H1 (cell line): ENCODE results near the gene CAMK2D.

Experiments
- ASH2L ChIP-seq: fragments of 200-600, 300-600 bp; sonication (generic); IDR thresholded peaks from one replicate; pipeline ENCODE4 v1.7.1; 2017; ENCODE audit warnings: low read length
- CHD1 ChIP-seq: IDR thresholded peaks from 2 replicates; pipeline ENCODE4 v1.6.1; 2012; ENCODE audit warnings: low read depth, low read length, improper control_type of control experiment
- CREB1 ChIP-seq: IDR thresholded peaks from 2 replicates; pipeline ENCODE4 v1.6.1; 2012; ENCODE audit warnings: inconsistent platforms
- EZH2 ChIP-seq: fragments of 200-600 bp; sonication (generic); IDR thresholded peaks from 2 replicates; pipeline ENCODE4 v1.7.1; 2012; ENCODE audit warnings: low read depth, mild to moderate bottlenecking, moderate library complexity, low read length, inconsistent platforms; ENCODE audit not compliant: severe bottlenecking
- POLR2A ChIP-seq, 2 experiments: IDR thresholded peaks; 1 replicate in 1 of 2; 2 replicates in 1 of 2; pipeline ENCODE4 v1.6.1; 2011; ENCODE audit warnings: low read depth in 2 of 2, low read length in 2 of 2, mild to moderate bottlenecking in 2 of 2; ENCODE audit errors: control extremely low read depth in 1 of 2
- POLR2AphosphoS5 ChIP-seq: IDR thresholded peaks from 2 replicates; pipeline ENCODE4 v1.6.1; 2011; ENCODE audit warnings: low read depth, low read length
- RAD21 ChIP-seq, 2 experiments: IDR thresholded peaks in 1 of 2; conservative IDR thresholded peaks in 1 of 2; 2 replicates each; pipeline ENCODE4 v1.6.1; 2011; ENCODE audit warnings: low read depth in 2 of 2, low read length in 2 of 2, improper control_type of control experiment in 1 of 2, inconsistent platforms in 1 of 2, mild to moderate bottlenecking in 1 of 2, moderate library complexity in 1 of 2
- RBBP5 ChIP-seq: IDR thresholded peaks from 2 replicates; pipeline ENCODE4 v1.7.1; 2012; ENCODE audit warnings: low read depth, mild to moderate bottlenecking, inconsistent platforms, low read length, moderate library complexity, borderline replicate concordance
- RFX5 ChIP-seq: IDR thresholded peaks from 2 replicates; pipeline ENCODE4 v1.6.1; 2011; ENCODE audit warnings: low read depth, low read length, improper control_type of control experiment, borderline replicate concordance
- SIN3A ChIP-seq, 2 experiments: IDR thresholded peaks in 1 of 2; conservative IDR thresholded peaks in 1 of 2; 2 replicates each; pipeline ENCODE4 v1.6.1; 2011 to 2012; ENCODE audit warnings: low read length in 2 of 2, improper control_type of control experiment in 1 of 2, low read depth in 1 of 2, mild to moderate bottlenecking in 1 of 2
- SRF ChIP-seq: IDR thresholded peaks from 2 replicates; pipeline ENCODE4 v1.6.1; 2011; ENCODE audit warnings: mild to moderate bottlenecking, low read depth, low read length, moderate library complexity
- YY1 ChIP-seq: IDR thresholded peaks from 2 replicates; pipeline ENCODE4 v1.6.1; 2011; ENCODE audit warnings: low read depth, mild to moderate bottlenecking, low read length
- TF ChIP-seq, protein P1 (sequence below), 3 experiments: IDR thresholded peaks; 1 replicate in 2 of 3; 2 replicates in 1 of 3; pipeline versions ENCODE4 v1.5.1 to v1.6.1; 2011; ENCODE audit warnings: low read length in 3 of 3, mild to moderate bottlenecking in 3 of 3, inconsistent platforms in 2 of 3, low read depth in 1 of 3, moderate library complexity in 1 of 3; ENCODE audit not compliant: insufficient read depth in 1 of 3; ENCODE audit errors: control extremely low read depth in 1 of 3

DNA sequence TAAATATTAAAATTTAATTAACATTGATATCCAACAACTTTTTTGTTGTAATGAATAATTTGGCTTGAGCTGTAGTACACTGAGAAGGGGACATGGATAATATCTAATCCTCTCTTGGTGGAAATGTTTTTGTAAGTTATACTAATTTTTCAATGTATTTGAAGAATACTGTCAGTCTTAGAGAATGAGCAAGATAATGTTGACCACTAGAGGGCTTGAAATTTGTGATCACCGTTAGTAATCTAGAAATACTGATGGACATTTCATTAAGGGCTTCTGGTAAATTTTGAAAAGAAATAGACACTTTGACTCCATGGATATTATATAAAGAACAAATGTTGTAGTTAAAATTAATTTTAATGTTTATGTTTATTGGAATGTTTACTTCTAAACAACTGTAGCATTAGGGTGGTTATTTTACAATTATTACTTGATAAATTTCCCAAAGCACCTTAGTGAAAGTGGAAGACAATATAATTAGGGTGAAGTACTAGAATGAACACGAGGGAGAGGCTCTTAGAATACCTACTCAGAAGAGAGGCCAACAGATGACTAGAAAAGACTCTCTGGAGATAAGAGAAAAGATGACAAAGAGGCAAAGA lies 20.0 kb upstream of the CAMK2D start:
- TF ChIP-seq POLR2A (IDR thresholded peaks at IDR 0.05; ENCODE audit: control extremely low read depth in 1 of 2, low read depth in 2 of 2, low read length in 2 of 2) (no peak), EZH2 (no peak), SRF (no peak), POLR2AphosphoS5 (no peak), RAD21 (IDR thresholded peaks at IDR 0.05 in 1 of 2, conservative IDR thresholded peaks at IDR 0.05 in 1 of 2; ENCODE audit: low read depth in 2 of 2, low read length in 2 of 2) (peak in 1 of 2 experiments; percentile 43; a peak in 2 of 4 replicates), CREB1 (no peak), RFX5 (no peak), YY1 (no peak), SIN3A (conservative IDR thresholded peaks at IDR 0.05 in 1 of 2, IDR thresholded peaks at IDR 0.05 in 1 of 2; ENCODE audit: low read depth in 1 of 2, low read length in 2 of 2) (no peak), ASH2L (no peak), CHD1 (no peak), RBBP5 (no peak)
- TF ChIP-seq, protein P1, sequence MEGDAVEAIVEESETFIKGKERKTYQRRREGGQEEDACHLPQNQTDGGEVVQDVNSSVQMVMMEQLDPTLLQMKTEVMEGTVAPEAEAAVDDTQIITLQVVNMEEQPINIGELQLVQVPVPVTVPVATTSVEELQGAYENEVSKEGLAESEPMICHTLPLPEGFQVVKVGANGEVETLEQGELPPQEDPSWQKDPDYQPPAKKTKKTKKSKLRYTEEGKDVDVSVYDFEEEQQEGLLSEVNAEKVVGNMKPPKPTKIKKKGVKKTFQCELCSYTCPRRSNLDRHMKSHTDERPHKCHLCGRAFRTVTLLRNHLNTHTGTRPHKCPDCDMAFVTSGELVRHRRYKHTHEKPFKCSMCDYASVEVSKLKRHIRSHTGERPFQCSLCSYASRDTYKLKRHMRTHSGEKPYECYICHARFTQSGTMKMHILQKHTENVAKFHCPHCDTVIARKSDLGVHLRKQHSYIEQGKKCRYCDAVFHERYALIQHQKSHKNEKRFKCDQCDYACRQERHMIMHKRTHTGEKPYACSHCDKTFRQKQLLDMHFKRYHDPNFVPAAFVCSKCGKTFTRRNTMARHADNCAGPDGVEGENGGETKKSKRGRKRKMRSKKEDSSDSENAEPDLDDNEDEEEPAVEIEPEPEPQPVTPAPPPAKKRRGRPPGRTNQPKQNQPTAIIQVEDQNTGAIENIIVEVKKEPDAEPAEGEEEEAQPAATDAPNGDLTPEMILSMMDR (IDR thresholded peaks at IDR 0.05; ENCODE audit: control extremely low read depth in 1 of 3, insufficient read depth in 1 of 3, low read depth in 1 of 3, low read length in 3 of 3): peak in 1 of 3 experiments; percentile 44; a peak in 2 of 4 replicates
